Thymus (tissue), 11 donors: ENCODE measurements around the gene ORMDL2. TPM values are rescaled to one million over a fixed set of nuclear protein-coding genes. Genes with fewer than 3 reads are reported as not detected.
"Not testable (repeated sequence)": the region's sequence is repeated elsewhere in the genome, so short reads cannot be mapped to it uniquely, and the experiment has no call there.

Source experiments
- DNase-seq, 9 donors: peaks; one replicate each; pipeline ENCODE4 v3.0.0-alpha.2; 2013; ENCODE audit warnings: low spot score in 9 of 9, low read depth in 6 of 9, missing footprints in 1 of 9
- H3K27ac ChIP-seq, 2 donors: one replicate each; pipeline ENCODE4 v1.5.1; 2013; ENCODE audit warnings: control low read depth in 1 of 2, low read depth in 1 of 2, low read length in 1 of 2, mild to moderate bottlenecking in 1 of 2, moderate library complexity in 1 of 2
- H3K27me3 ChIP-seq, 2 donors: one replicate each; pipeline ENCODE4 v1.5.1; 2013; ENCODE audit warnings: low read length in 1 of 2; ENCODE audit not compliant: control insufficient read depth in 2 of 2, insufficient read depth in 1 of 2
- H3K36me3 ChIP-seq, 2 donors: one replicate each; pipeline ENCODE4 v1.5.1; 2013; ENCODE audit warnings: low read length in 1 of 2, mild to moderate bottlenecking in 1 of 2, moderate library complexity in 1 of 2; ENCODE audit not compliant: control insufficient read depth in 2 of 2, insufficient read depth in 2 of 2
- H3K4me1 ChIP-seq, 2 donors: one replicate each; pipeline ENCODE4 v1.5.1; 2013; ENCODE audit warnings: low read length in 2 of 2; ENCODE audit not compliant: control insufficient read depth in 2 of 2, insufficient read depth in 2 of 2
- H3K4me3 ChIP-seq, 2 donors: one replicate each; pipeline ENCODE4 v1.5.1; 2013; ENCODE audit warnings: low read length in 2 of 2, control low read depth in 1 of 2, mild to moderate bottlenecking in 1 of 2
- H3K9me3 ChIP-seq, 2 donors: one replicate each; pipeline ENCODE4 v1.5.1; 2013; ENCODE audit warnings: low read length in 1 of 2, mild to moderate bottlenecking in 1 of 2; ENCODE audit not compliant: control insufficient read depth in 2 of 2, insufficient read depth in 1 of 2
- WGBS: extraction: QIAGEN DNeasy Blood & Tissue Kit; methylation state at CpG from one replicate; pipeline ENCODE4 v1.1.7; 2013; 5-methylcytosine and 5-hydroxymethylcytosine counted together
- polyA plus RNA-seq: library from polyadenylated mRNA; stranded (reverse); fragments of 200-250 nt; gene quantifications from one replicate; pipeline ENCODE4 v1.2.3, GENCODE V29; 2013
- total RNA-seq: library from RNA; stranded (reverse); fragments of 120-200 nt; gene quantifications from one replicate; pipeline ENCODE4 v1.2.4, GENCODE V29; 2013
- donor health status: healthy.

Gene ORMDL2
- total and polyA plus RNA-seq, 2 donors = 32.9 to 36.3 TPM

DNA sequence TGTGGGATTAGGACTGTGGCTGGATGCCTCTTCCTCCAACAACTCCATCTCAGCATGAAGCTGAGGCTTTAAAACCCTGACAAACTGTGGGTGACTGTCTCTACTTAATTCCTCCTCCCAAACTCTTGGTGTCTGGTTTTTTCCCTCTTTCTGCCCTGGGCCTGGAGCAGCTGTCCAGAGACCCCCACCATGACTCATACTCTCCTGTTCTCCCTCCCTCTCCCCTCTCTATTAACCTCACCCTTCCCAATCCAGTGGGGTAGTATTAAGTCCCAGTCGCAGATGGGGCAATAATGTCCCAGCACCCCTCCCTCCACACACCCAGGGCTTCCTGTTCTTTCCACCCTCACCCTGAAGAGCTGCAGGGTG, 13.6 kb downstream of the ORMDL2 start:
- peaks cover 14 to 24% of the 10 kb centered on the region in 2 donors for H3K36me3 ChIP-seq
- WGBS = 47% methylated on average over 1 of the region's 1 CpG
- DNase-seq = peak in 1 of 9 donors; percentile 10
- peaks cover 23 to 44% of the 10 kb centered on the region in 2 donors for H3K4me1 ChIP-seq
- peaks cover 0 to 9% of the 10 kb centered on the region in 2 donors for H3K9me3 ChIP-seq
- H3K27me3 ChIP-seq = no peaks in the 10 kb centered on the region
- peak overlapping the region; percentile 88 to 93 for H3K4me3 ChIP-seq
- peak overlapping the region; percentile 80 to 94 for H3K27ac ChIP-seq

DNA sequence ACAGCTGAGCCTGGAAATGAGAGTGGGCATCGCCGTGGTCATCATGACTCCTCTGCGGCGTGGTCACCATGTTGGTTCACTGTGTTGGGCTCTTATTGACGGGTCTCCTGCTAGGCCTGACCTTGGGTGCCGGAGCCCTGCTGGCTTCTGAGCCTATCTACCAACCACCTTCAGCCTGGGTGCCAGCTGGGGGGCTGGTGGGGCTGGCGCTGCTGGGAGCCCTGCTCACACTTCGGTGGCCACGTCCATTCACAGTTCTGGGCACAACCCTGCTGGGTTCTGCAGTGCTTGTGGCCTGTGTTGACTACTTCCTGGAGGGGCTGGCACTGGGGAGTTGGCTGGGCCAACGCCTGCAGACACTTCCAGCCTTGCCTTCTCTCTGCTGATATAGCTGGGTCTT, 15.2 kb downstream of the ORMDL2 start:
- Histone ChIP-seq H3K27ac (no peak overlapping the region), H3K4me1 (peaks cover 13 to 35% of the 10 kb centered on the region in 2 donors), H3K27me3 (no peaks in the 10 kb centered on the region), H3K4me3 (no peak overlapping the region), H3K9me3 (peaks cover 0 to 5% of the 10 kb centered on the region in 2 donors), H3K36me3 (peaks cover 8 to 14% of the 10 kb centered on the region in 2 donors)
- DNase-seq = no peak
- 97% methylated on average over 10 of the region's 10 CpGs for WGBS

- H3K9me3 ChIP-seq, H3K4me3 ChIP-seq, DNase-seq, H3K27me3 ChIP-seq, H3K36me3 ChIP-seq, H3K27ac ChIP-seq: not testable (repeated sequence)
- 81% methylated on average over 6 of the region's 6 CpGs for WGBS
- H3K4me1 ChIP-seq = peaks cover 4 to 24% of the 10 kb centered on the region in 2 donors
Observed at GRCh38 chr12:55834400-55834799, 16.6 kb downstream of the ORMDL2 start.

GRCh38 chr12:55838361-55838760, 20.5 kb downstream of the ORMDL2 start:
- Histone ChIP-seq H3K27ac (no peak overlapping the region), H3K27me3 (peaks cover 0 to 4% of the 10 kb centered on the region in 2 donors), H3K4me3 (no peak overlapping the region), H3K4me1 (peaks cover 0 to 5% of the 10 kb centered on the region in 2 donors), H3K9me3 (no peaks in the 10 kb centered on the region), H3K36me3 (peaks cover 8 to 10% of the 10 kb centered on the region in 2 donors)
- WGBS = 98% methylated on average over 3 of the region's 3 CpGs
- DNase-seq = no peak

GRCh38 chr12:55839345-55840140, 21.7 kb downstream of the ORMDL2 start:
- Histone ChIP-seq H3K27ac (no peak overlapping the region), H3K4me1 (peaks cover 0 to 5% of the 10 kb centered on the region in 2 donors), H3K4me3 (no peak overlapping the region), H3K9me3 (no peaks in the 10 kb centered on the region), H3K27me3 (peaks cover 0 to 4% of the 10 kb centered on the region in 2 donors), H3K36me3 (peaks cover 6 to 8% of the 10 kb centered on the region in 2 donors)
- no peak for DNase-seq
- WGBS = 96% methylated on average over 11 of the region's 11 CpGs

- Histone ChIP-seq H3K9me3 (no peaks in the 10 kb centered on the region), H3K36me3 (peaks cover 0 to 4% of the 10 kb centered on the region in 2 donors), H3K27me3 (peaks cover 0 to 4% of the 10 kb centered on the region in 2 donors), H3K27ac (no peak overlapping the region), H3K4me3 (no peak overlapping the region), H3K4me1 (peaks cover 0 to 5% of the 10 kb centered on the region in 2 donors)
- WGBS = 96% methylated on average over 11 of the region's 11 CpGs
- no peak for DNase-seq
Observed at GRCh38 chr12:55840581-55841351, 22.9 kb downstream of the ORMDL2 start.

DNA sequence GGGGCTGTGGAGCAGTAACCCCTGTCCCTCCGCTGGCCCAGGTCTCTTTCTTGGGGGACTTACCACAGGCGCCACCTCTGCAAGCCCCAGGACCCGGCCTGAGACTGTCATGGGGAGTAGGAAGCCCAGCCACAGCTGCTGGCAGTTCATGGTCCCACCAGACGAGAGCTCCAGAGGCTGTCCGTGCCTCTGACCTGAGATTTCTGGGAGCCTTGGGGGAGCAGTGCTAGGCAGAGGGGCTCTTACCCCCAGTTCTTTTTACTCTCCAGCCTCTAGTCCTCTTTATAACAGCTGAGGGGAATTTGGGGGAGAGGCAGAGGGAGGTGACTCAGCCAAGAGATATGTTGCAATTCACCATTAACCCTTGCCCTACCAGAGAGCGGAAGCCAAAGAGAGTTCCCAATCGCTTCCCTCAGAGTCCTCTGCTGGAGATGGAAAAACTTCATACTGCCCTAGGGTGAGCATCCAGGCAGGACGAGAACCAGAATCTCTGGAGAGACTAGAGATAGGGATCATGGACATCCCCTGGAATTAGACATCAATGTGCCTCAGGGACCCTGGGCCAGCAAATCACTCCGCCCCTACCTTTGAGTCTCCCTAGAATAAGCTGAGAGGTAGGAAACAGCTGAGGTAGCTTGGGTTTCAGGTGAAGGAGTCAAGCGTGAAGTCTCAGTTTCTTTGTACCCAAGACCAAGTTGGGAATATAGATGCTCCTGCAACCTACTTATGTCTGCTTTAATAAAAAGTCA, 25.0 kb downstream of the ORMDL2 start, which contains the start of gene MMP19:
Gene MMP19 (minus strand): TSS at position 256 of the 749 bp plus-strand sequence. CDS start 106 bp downstream, at position 150.
- no peak within 1 kb of the TSS for H3K4me3 ChIP-seq
- no peaks in the 10 kb centered on the region for H3K9me3 ChIP-seq
- no peak within 1 kb of the TSS for H3K27ac ChIP-seq
- no peak for DNase-seq
- WGBS = 85% methylated on average over 10 of the region's 10 CpGs
- H3K4me1 ChIP-seq = peaks cover 0 to 3% of the 10 kb centered on the region in 2 donors
- peaks cover 0 to 8% of the 10 kb centered on the region in 2 donors for H3K27me3 ChIP-seq
- H3K36me3 ChIP-seq = no peaks in the 10 kb centered on the region

DNA sequence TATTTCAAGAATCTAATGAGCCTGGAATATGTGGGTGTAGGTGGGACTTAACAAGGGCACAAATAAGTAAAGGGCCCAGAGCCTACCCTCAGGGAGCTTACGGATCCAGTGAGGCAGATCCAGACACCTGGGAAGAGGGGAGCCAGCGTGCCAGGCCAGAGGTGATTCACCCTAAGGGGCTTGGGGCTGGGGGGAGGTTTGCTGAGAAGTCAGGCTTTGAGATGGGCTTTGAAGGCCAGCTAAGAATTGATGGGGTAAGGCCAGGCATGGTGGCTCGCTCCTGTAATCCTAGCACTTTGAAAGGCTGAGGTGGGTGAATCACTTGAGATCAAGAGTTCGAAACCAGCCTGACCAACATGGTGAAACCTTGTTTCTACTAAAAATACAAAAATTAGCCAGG, 25.6 kb downstream of the ORMDL2 start:
- Histone ChIP-seq H3K4me1 (peaks cover 0 to 3% of the 10 kb centered on the region in 2 donors), H3K4me3 (no peak overlapping the region), H3K36me3 (no peaks in the 10 kb centered on the region), H3K9me3 (no peaks in the 10 kb centered on the region), H3K27me3 (peaks cover 0 to 9% of the 10 kb centered on the region in 2 donors), H3K27ac (no peak overlapping the region)
- no peak for DNase-seq
- 98% methylated on average over 4 of the region's 4 CpGs for WGBS
